Fibroblast of peridontal ligament (primary cell): ENCODE results near the gene AP5Z1.
A peak's percentile ranks its signal among the peaks of the same experiment; 100 is the strongest.
"Not testable (repeated sequence)": the region's sequence is repeated elsewhere in the genome, so short reads cannot be mapped to it uniquely, and the experiment has no call there.

Source experiments
- DNase-seq: peaks from one replicate; pipeline ENCODE4 v3.0.0-alpha.2; 2010; ENCODE audit errors: extremely low read depth

The AP5Z1 gene

GRCh38 chr7:4788627-4789189, 13.3 kb downstream of the AP5Z1 start:
- no peak for DNase-seq

GRCh38 chr7:4789194-4790077, 14.0 kb downstream of the AP5Z1 start:
- no peak for DNase-seq

- no peak for DNase-seq
These were observed 14.6 kb downstream of the AP5Z1 start for GRCh38 chr7:4790078-4790465.

DNA sequence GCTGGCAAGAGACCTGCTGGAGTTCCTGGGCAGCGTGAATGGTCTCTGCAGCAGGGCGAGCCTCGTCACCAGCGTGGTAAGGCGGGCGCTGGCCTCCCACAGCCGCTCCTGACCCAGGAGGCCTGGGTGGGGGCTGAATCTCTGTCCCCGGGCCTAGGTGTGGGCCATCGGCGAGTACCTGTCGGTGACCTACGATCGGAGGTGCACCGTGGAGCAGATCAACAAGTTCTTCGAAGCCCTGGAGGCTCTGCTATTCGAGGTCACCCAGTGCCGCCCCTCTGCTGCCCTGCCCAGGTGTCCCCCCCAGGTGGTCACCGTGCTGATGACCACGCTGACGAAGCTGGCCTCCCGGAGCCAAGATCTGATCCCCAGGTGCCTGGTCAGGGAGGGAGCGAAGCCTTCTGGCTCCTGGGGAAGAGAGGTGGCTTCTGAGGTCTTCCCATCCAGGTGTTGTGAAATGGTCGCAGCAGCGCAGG, 15.1 kb downstream of the AP5Z1 start:
- no peak for DNase-seq

- no peak for DNase-seq
These were observed 15.8 kb downstream of the AP5Z1 start for GRCh38 chr7:4791101-4791737.

DNA sequence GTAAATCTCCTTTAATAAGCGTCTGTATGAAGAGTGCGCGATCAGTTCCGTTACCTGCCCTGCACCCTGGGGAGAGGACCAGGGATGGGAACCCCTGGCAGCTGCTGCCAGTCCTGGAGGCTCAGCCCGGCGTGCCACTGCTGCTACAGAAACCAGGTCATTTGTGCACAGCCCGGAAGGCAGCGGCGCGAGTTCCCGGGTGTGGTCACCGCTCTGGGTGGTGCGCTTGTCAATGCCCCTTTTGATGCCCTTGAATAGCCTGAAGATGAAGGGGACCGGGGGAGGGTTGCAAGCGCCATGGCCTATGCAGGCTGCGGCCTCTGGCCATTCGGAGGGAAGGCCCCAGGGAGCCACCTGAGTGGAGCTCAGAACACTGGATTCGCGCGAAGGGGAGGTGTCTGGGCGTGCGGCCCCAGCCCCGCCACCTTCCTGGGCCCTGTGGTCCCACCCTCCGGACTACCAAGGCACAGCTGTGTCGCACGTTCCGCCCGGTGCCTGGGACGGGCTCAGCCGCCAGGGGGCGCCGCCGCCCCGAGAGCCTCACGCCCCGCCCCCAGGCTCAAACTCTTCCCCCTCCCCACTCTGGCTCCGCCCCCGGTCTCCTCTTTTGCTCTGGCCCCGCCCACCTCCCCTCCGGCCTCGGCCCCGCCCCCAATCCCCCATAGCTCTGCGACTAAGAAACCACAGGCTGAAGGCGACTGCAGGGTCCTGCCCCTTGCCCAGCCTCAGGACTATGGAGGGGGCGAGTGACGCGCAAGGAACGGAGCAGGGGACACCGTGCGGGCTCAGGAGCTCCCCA, 16.5 kb downstream of the AP5Z1 start:
- peak; percentile 31 for DNase-seq

DNA sequence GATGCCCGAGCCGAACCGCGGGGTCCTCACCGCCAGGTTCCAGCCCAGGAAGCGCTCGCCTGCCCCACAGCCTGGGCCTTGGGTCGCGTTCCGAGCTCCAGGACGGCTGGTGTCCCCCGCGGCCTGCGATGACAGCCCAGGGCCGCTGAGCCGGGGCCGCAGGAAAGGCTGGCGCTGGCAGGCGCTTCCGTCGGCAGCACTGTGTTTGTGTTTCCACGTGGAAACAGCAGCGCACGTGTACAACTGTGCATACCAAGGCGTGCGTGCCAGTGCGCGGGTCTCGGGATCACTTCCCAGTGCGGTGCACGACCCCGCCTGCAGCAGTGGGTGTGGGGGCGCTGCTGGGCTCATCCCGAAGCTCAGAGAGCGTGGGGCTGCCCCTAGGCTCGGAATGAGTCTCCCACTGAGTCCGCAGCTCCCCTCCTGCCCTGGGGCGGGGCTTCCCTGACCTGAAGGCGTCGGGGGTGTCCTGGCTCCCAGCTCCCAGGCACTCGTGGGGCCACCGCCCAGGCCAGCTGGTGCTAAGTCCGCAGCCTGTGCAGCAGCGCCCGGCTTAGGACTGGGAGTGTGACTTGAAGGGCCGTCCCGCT, 17.2 kb downstream of the AP5Z1 start:
- DNase-seq, result no peak

GRCh38 chr7:4793385-4793993, 18.1 kb downstream of the AP5Z1 start:
- not testable (repeated sequence) for DNase-seq

- not testable (repeated sequence) for DNase-seq
These were observed 18.7 kb downstream of the AP5Z1 start for GRCh38 chr7:4794171-4794570.

GRCh38 chr7:4794591-4795350, 19.3 kb downstream of the AP5Z1 start:
- DNase-seq, result no peak

DNA sequence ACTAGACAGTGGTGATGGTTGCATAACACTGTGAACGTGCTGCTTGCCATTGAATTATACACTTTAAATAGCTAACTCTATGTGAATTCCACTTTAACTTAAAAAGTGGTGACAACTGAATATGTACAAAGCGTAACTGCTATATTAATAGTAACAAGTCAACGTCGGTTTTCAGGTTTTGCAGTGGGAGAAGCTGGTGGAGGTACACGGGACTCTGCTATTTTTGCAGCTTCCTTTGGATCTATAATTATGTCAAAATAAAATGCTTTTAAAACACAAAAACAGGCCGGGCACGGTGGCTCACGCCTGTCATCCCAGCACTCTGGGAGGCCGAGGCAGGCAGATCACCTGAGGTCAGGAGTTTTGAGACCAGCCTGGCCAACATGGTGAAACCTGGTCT, 21.0 kb downstream of the AP5Z1 start:
- DNase-seq, result no peak

DNA sequence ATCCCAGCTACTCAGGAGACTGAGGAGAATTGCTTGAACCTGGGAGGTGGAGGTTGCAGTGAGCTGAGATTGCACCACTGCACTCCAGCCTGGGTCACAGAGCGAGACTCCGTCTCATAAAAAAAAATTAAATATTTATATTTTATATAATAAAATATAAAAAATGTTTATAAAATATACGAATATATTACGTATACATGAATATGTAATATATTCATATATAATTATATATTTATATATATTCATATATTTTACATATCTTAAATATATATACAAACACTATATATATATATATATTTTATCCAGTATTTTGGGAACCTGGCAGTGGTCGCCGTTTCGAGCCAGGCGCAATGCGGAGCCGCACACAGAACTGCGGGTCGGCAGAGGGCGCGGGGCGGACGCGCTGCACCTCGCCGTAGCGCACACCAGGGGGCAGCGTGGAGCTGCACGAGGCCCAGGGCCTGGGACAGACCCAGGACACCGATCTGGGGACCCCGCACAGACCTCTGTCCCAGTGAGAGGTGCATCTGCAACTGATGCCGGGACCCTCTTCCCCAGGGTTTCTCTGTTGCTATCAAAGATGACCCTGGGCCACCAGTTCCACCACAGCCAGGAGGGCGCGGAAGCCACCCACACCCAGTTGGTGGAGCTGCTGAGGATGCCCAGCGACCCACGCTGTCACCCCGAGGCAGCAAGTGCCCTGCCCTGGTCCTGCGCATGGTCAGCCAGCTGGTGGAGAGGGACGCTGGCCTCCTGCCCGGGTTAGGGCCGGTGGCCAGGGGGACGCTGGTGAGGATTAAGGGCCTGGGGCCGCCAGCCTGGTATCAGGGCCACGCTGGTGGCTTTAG, 22.7 kb downstream of the AP5Z1 start:
- peak; percentile 25 for DNase-seq

DNA sequence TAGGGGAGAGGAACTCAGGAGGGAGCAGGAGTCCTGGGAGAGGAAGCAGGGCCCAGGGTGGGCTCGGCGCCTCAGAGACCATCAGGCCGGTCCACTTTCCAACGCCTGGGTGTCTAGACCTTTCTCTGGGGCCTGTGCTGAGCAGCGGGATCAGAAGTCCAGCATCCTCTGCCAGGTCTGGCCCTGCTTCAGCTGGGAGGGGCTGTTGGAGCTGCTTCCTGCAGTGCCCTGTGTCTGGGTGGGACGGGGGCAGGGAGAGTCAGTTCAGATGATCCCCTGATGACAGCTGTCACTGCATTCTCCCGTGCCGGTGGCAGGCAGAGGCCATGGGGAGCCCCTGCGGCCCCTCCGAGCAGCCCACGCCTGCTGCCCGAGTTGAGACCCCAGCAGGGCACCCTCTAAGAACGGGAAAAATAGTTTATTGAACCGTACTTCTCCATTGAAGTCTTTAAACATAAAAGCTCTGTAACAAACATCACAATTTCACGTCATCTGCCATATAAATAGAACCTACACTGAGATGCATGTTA, 23.3 kb downstream of the AP5Z1 start:
- no peak for DNase-seq

GRCh38 chr7:4799508-4800268, 24.3 kb downstream of the AP5Z1 start:
- DNase-seq, result no peak

DNA sequence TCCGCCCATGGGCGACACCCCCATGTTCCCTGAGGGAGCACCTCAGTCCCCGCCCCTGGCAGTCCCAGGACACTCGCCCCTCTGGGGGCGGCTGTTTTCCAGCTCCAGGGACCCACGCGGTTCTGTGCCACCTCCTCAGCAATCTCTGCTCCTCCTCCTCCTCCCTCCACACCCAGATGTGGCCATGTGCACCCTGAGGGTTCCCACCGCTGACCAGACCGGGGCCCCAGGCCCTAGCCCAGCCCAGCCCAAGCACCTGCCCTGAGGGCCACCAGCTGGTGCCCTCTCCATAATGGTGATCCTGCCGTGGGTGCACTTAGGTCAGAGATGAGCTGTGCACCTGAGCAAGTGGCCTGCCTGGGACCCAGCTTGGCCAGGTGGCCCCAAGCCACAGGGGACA, 25.1 kb downstream of the AP5Z1 start:
- no peak for DNase-seq

DNA sequence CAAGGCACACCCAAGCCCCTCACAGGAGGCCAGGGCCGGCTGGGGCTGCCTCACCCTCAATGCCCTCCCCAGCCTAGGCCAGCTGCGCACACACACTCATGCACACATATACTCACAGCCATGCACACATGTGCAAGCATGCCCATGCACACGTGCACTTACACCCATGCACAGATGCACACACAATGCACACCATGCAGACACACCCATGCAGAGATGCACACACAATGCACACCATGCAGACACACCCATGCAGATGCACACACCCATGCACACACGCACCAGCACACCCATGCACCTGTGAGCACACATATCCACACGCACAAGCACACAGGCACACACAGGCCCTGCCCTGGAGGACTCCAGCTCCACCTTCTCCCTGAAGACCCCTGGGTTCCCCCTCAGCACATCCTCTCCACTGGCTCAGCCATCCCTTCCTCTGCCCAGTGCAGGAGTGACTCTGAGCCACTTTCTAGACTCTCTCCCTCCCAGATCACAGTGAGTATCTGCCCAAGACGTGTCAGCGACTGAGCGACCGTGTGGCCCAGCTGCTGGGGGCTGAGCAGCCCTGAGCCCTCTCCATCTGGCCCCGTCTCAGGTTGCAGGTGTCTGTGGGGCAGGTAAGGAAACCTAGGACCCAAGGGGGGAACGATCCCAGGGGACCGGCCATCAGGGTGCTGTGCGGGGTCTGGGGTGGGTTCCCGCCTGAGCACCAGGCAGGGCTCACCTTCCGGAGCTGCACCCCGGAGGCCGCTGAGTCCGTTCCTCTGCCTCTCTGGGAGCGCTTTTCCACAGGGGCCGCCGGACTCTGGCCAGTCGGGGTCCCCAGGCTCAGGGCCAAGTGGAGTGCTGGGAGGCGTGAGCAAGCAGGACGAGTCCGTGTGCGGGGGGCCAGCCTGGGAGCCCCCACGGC, 25.8 kb downstream of the AP5Z1 start:
- DNase-seq, result no peak

GRCh38 chr7:4801839-4802231, 26.4 kb downstream of the AP5Z1 start:
- DNase-seq, result no peak
